ENCODE data around the gene FRMD8. TPM values are rescaled to one million over a fixed set of nuclear protein-coding genes. Genes with fewer than 3 reads are reported as not detected.
A peak's percentile ranks its signal among the peaks of the same experiment; 100 is the strongest.

Gene FRMD8
- total RNA-seq, 2 experiments from 2014 or later = 51.0 to 54.7 TPM

DNA sequence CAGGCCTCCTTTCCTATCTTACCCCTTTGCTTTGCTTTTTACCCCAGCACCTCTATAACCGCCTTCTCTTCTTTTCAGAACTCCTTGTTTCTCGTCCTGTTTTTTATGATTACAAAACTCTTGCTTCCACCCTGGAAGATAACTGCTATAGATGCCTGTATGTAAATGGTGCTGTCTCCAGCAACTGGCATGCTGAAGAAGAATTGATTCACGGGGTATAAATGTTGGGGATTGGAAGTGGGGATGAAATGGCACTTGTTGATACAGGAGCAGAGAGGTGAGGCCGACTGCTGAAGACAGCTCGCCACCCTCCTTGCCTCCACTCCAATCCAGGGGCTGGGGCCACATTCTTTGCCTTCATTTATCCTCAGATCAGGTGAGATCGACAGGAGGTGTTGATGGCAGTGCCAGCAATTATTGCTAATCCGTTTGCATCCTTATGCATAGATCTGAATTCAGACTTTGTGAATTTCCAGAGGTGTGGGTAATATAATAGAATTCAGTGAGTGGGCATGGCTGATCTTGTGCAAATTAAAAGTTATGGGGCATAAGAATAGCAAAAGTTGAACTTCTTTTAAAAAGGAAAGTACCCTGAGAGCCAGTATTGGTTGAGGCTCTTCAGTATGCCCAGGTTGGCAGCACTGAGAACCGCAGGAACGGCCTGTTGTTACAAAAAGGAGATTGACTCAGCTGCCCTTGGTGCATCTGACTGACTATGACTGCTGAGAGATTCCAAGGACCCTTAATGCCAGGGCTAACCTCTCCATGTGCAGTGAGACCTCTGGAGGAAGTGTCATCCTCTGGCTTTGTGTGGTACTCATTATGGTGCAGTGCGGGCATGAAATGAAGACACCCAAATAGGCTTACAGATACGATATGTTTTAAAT is 41.5 kb downstream of the FRMD8 start:
- Mint-ChIP-seq H3K4me3 (peak overlapping the region; percentile 87), H3K27ac (peak overlapping the region; percentile 100), H3K4me1 (ENCODE audit: low read depth) (peaks cover 66% of the 10 kb centered on the region), H3K27me3 (ENCODE audit: low read depth) (no peaks in the 10 kb centered on the region), H3K9me3 (ENCODE audit: insufficient read depth) (no peaks in the 10 kb centered on the region), H3K36me3 (ENCODE audit: low read depth) (peaks cover 76% of the 10 kb centered on the region)
- DNase-seq (no peak), ATAC-seq (peak; percentile 0)
- POLR2A ChIA-PET = interaction anchor here (3.1 to 19.6 kb wide), 4 partner anchors 8 to 74 kb away, joined by 11 to 4167 read pairs (median 182); partner anchors contain the start of genes FRMD8, MALAT1, NEAT1 and SLC25A45
- CTCF ChIA-PET = interaction anchor here (0.9 to 14.1 kb wide), 2 partner anchors 10 to 76 kb away, joined by 3 to 538 read pairs; partner anchors contain the start of gene MALAT1

DNA sequence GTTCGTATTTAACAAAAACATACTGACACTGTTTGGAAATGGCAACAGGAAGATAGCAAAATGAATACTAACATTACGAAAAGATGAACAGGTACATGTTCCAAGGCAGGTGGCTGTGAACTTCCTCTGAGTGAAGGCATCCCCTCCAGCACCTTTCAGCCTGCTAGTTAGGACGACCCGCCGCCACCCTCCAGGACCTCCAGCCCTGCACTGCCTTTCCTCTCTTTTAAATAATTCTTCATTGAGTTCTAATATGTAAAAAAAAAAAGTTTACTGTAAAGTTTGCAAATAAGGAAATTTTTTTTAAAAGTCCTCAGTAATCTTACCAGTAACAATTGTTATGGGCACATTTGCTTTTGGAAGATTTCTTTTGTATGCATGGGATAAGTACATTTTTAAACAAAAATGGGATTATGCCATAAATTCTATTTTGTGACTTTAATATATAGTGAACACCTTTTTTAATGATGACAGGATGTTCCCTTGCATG is 42.2 kb downstream of the FRMD8 start:
- peaks cover 70% of the 10 kb centered on the region for H3K4me1 Mint-ChIP-seq (ENCODE audit: low read depth)

DNA sequence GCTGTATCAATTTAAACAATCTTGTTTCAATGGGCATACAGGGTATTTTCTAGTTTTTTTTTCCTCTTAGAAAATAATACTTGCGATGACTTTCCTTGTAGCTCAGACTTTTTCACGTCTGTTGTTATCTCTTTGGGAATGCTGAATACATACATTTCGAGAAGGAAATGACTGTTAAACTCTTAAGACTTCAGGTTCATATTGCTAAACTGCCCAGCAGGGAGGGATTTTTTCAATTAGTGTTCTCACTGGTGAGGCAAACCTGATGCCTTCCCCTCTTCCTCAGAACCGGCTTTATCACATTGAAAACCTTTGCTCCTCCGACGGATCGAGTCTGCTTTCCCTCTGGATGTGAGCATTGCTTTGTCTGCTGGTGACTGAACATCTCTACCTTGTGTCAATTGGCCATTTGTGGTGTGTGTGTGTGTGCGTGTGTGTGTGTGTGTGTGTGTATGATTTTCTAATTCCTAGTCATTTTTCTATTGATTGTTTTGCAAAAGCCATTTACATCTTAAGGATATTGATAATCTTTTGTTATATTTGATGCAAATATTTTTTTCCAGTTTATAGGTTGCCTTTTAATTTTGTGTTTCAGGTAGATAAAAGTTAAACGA is 42.7 kb downstream of the FRMD8 start:
- Mint-ChIP-seq H3K4me1 (ENCODE audit: low read depth) (peaks cover 73% of the 10 kb centered on the region), H3K27ac (peak overlapping the region; percentile 100), H3K9me3 (ENCODE audit: insufficient read depth) (no peaks in the 10 kb centered on the region), H3K4me3 (peak overlapping the region; percentile 87), H3K27me3 (ENCODE audit: low read depth) (no peaks in the 10 kb centered on the region), H3K36me3 (ENCODE audit: low read depth) (peaks cover 70% of the 10 kb centered on the region)
- DNase-seq (no peak), ATAC-seq (no peak)
- ChIA-PET CTCF (interaction anchor here (0.9 to 2.0 kb wide), 4 partner anchors 12 to 69 kb away, joined by 3 to 29 read pairs (median 6); partner anchors contain the start of gene MALAT1), POLR2A (interaction anchor here (0.7 to 19.6 kb wide), 4 partner anchors 10 to 73 kb away, joined by 3 to 4167 read pairs (median 58); partner anchors contain the start of genes MALAT1 and NEAT1)

More for the DNA sequence above, 42.2 kb downstream of the FRMD8 start:
- ChIA-PET CTCF (interaction anchor here (0.9 to 2.0 kb wide), 2 partner anchors 11 to 43 kb away, joined by 3 to 6 read pairs; no protein-coding TSS in a partner anchor), POLR2A (interaction anchor here (0.7 to 19.6 kb wide), 3 partner anchors 9 to 73 kb away, joined by 4 to 4167 read pairs (median 112); partner anchors contain the start of genes MALAT1 and NEAT1)
- no peak for ATAC-seq
- H3K4me3 Mint-ChIP-seq = peak overlapping the region; percentile 87
- H3K36me3 Mint-ChIP-seq (ENCODE audit: low read depth) = peaks cover 73% of the 10 kb centered on the region
- no peaks in the 10 kb centered on the region for H3K27me3 Mint-ChIP-seq (ENCODE audit: low read depth)
- H3K27ac Mint-ChIP-seq = peak overlapping the region; percentile 100
- no peak for DNase-seq
- H3K9me3 Mint-ChIP-seq (ENCODE audit: insufficient read depth) = no peaks in the 10 kb centered on the region

DNA sequence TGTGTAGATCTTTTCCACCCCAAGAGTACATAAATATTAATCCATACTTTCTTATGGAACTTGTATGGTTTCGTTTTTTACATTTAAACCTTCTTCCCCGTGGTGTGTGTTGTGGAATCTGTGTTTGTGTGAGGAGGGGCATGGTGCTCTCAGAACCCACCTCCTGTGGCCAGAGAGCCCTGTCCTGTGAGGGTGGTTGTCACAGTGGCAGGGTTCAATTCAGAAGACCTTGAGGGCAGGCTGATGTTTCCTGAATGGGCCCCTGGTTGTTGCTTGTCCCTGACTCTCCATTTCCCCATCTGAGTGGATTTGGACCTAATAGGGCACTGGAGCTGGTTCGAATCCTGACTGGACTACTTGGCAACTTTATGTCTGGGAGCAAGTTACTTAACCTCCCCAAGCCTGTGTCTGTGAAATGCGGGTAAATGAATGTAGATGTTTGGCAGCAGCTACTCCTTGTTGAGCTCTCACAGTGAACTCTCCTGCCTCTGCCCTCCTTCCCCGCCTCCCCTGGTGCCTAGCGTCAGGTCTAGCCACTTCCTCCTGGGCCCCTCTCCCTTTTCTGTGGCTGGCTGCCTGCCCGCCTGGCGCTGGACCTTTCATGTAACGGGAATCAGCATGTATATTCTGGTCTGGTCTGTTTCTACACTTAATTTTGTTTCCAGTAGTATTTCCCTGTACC is 43.4 kb downstream of the FRMD8 start:
- Mint-ChIP-seq H3K4me3 (peak overlapping the region; percentile 87), H3K9me3 (ENCODE audit: insufficient read depth) (no peaks in the 10 kb centered on the region), H3K27ac (peak overlapping the region; percentile 100), H3K4me1 (ENCODE audit: low read depth) (peaks cover 80% of the 10 kb centered on the region), H3K36me3 (ENCODE audit: low read depth) (peaks cover 70% of the 10 kb centered on the region), H3K27me3 (ENCODE audit: low read depth) (no peaks in the 10 kb centered on the region)
- CTCF ChIA-PET = interaction anchor here (1.0 to 2.0 kb wide), 7 partner anchors 10 to 73 kb away, joined by 3 to 29 read pairs (median 6); partner anchors contain the start of gene MALAT1
- ATAC-seq (peak; percentile 12), DNase-seq (peak; percentile 70)
- POLR2A ChIA-PET = interaction anchor here (0.7 to 19.6 kb wide), 10 partner anchors 11 to 72 kb away, joined by 3 to 4167 read pairs (median 4); partner anchors contain the start of genes MALAT1 and NEAT1

DNA sequence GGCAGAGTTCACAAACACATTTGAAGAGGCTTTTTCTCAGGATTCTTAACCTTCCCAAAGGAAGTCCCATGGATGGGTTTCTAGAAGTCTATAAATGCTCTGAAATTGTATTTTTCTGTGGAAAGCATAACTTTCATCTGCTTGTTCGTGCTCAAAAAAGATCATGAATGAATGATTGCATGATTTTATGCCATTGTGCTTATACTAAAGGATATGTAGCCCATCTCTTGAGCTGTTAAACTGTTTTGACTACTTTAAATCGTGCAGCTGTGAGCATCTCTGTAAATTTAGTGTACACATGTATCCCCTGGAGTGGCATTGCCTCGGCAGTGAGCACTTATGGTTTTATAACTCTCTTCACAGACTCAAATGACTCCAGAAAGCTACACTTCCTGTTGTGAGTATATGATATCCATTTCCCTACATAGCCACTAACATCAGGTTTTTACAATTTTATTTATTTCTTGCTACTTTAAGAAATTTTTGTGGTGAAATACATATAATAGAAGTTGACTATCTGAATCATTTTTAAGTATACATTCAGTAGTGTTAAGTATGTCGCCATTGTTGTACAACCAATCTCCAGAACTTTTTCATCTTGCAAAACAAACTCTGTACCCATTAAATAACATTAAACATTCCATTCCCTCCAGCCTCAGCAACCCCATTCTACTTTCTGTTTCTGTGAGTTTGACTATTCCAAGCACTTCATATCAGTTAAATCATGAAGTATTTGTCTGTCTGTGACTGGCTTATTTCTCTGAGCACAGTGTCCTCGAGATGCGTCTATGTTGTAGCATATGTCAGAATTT is 44.2 kb downstream of the FRMD8 start:
- ATAC-seq (peak; percentile 5), DNase-seq (peak; percentile 55)
- Mint-ChIP-seq H3K36me3 (ENCODE audit: low read depth) (peaks cover 70% of the 10 kb centered on the region), H3K27ac (peak overlapping the region; percentile 100), H3K27me3 (ENCODE audit: low read depth) (no peaks in the 10 kb centered on the region), H3K4me1 (ENCODE audit: low read depth) (peaks cover 83% of the 10 kb centered on the region), H3K9me3 (ENCODE audit: insufficient read depth) (no peaks in the 10 kb centered on the region), H3K4me3 (peak overlapping the region; percentile 87)
- POLR2A ChIA-PET = interaction anchor here (0.6 to 19.6 kb wide), 10 partner anchors 11 to 71 kb away, joined by 3 to 4167 read pairs (median 4); partner anchors contain the start of genes MALAT1 and NEAT1
- CTCF ChIA-PET = interaction anchor here (1.0 to 2.0 kb wide), 7 partner anchors 10 to 72 kb away, joined by 3 to 29 read pairs (median 6); partner anchors contain the start of gene MALAT1

DNA sequence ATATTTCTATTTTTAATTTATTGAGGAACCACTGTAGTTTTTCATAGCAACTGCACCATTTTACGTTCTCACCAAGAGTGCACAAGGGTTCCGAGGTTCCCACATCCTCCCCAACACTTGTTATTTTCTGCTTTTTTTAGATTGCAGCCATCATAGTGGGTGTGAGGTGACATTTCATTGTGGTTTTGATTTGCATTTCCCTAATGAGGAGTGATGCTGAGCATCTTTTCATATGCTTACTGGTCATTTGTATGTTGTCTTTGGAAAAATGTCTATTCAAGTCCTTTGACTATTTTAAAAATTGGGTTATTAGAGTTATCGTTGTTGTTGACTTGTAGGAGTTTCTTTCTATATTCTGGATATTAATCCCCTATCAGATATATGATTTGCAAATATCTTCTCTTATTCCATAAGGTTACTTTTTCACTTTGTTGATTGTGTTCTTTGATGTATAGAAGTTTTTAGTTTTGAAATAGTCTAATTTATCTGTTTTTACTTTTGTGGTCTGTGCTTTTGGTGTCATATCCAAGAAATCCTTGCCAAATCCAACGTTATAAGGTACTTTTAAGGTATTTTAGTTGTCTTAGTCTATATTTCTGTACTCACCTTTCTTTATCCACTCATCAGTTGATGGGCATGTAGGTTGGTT is 45.1 kb downstream of the FRMD8 start:
- Mint-ChIP-seq H3K4me3 (peak overlapping the region; percentile 38), H3K27me3 (ENCODE audit: low read depth) (no peaks in the 10 kb centered on the region), H3K36me3 (ENCODE audit: low read depth) (peaks cover 68% of the 10 kb centered on the region), H3K4me1 (ENCODE audit: low read depth) (peaks cover 90% of the 10 kb centered on the region), H3K27ac (peak overlapping the region; percentile 65), H3K9me3 (ENCODE audit: insufficient read depth) (no peaks in the 10 kb centered on the region)
- no peak for ATAC-seq
- DNase-seq = peak; percentile 63
- ChIA-PET POLR2A (interaction anchor here (0.6 to 2.0 kb wide), 4 partner anchors 8 to 13 kb away, joined by 3 to 24 read pairs (median 3); partner anchors contain the start of gene NEAT1), CTCF (interaction anchor here (1.1 to 1.5 kb wide), 3 partner anchors 10 to 40 kb away, joined by 4 to 23 read pairs (median 6); no protein-coding TSS in a partner anchor)

DNA sequence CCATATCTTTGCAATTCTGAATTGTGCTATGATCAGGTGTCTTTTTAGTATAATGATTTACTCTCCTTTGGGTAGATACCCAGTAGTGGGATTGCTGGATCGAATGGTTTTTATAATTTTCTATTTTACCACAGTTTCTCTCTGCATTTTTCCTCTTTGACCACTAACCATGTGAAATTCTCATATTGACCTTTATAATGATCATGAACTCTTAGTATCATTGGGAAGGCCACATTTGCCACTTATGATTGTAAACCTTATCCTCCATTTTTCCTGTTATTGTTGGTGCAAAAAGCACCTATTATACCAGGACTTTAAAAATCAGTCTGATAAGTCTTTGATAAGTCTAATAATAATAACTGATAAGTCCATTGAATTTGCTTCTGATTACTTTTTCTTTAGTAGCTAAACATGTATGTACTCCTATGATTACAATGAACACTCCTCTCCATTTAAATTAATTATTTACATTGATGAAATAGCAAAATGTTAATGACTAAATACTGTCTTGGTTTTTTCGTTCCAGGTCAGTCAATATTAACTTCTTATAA is 45.7 kb downstream of the FRMD8 start:
- no peaks in the 10 kb centered on the region for H3K9me3 Mint-ChIP-seq (ENCODE audit: insufficient read depth)
- ChIA-PET CTCF (interaction anchor here (0.6 to 1.5 kb wide), 6 partner anchors 11 to 74 kb away, joined by 3 to 23 read pairs (median 4); no protein-coding TSS in a partner anchor), POLR2A (interaction anchor here (0.6 to 2.0 kb wide), 7 partner anchors 9 to 67 kb away, joined by 3 to 24 read pairs (median 3); partner anchors contain the start of genes MALAT1 and NEAT1)
- H3K4me1 Mint-ChIP-seq (ENCODE audit: low read depth) = peaks cover 86% of the 10 kb centered on the region
- H3K4me3 Mint-ChIP-seq = peak overlapping the region; percentile 38
- peak overlapping the region; percentile 65 for H3K27ac Mint-ChIP-seq
- ATAC-seq = no peak
- no peak for DNase-seq
- no peaks in the 10 kb centered on the region for H3K27me3 Mint-ChIP-seq (ENCODE audit: low read depth)
- peaks cover 63% of the 10 kb centered on the region for H3K36me3 Mint-ChIP-seq (ENCODE audit: low read depth)

DNA sequence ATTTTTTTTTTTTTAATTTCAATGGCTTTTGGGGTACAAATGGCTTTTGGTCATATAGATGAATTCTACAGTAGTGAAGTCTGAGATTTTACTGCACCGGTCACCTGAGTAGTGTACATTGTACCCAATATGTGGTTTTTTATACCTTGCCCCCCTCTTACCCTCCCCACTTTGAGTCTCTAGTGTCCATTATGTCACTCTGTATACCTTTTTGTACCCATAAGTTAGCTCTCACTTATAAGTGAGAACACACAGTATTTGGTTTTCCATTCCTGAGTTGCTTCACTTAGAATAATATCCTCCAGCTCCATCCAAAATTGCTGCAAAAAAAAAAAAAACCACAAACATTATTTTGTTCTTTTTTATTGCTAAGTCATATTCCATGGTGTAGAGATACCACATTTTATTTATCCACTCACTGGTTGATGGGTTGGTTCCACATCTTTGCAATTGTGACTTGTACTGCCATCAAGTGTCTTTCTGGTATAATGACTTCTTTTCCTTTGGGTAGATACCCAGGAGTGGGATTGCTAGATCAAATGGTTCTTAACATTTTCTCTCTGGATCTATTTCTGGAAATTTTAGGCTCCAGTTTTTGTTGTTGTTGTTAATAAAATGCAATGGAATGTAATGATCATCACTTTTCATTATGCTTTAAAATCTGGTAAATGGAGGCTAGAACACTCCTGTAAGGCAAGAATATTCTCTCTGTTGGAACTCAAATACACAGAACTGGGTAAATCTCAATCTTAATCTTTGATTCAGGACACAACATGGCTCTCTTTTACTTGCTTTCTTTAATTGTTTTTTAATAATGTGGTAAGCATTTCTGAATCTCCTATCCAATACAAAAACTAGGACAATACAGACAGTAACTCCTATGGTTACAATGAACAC is 46.5 kb downstream of the FRMD8 start:
- ChIA-PET POLR2A (interaction anchor here (0.7 to 2.0 kb wide), 7 partner anchors 9 to 66 kb away, joined by 3 to 24 read pairs (median 3); partner anchors contain the start of genes MALAT1 and NEAT1), CTCF (interaction anchor here (0.6 to 1.5 kb wide), 7 partner anchors 12 to 75 kb away, joined by 3 to 23 read pairs (median 4); no protein-coding TSS in a partner anchor)
- Mint-ChIP-seq H3K4me1 (ENCODE audit: low read depth) (peaks cover 82% of the 10 kb centered on the region), H3K27ac (peak overlapping the region; percentile 50), H3K36me3 (ENCODE audit: low read depth) (peaks cover 60% of the 10 kb centered on the region), H3K9me3 (ENCODE audit: insufficient read depth) (no peaks in the 10 kb centered on the region), H3K4me3 (no peak overlapping the region), H3K27me3 (ENCODE audit: low read depth) (no peaks in the 10 kb centered on the region)
- DNase-seq = no peak
- no peak for ATAC-seq

DNA sequence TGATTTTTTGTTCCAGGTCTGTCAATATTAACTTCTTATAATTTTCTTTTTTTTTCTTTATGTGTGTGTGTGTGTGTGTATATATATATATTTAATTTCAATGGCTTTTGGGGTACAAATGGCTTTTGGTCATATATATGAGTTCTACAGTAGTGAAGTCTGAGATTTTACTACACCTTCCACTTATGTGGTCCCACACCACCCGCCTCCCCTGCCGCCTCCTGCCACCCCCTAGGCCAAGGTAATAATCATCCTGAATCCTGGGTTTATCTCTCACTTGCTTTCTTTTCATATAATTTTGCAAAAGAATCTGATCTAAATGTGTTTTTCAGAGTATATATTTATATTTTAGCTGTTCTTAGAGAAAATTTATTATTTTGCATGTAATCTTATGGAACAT is 47.2 kb downstream of the FRMD8 start:
- Mint-ChIP-seq H3K9me3 (ENCODE audit: insufficient read depth) (no peaks in the 10 kb centered on the region), H3K27me3 (ENCODE audit: low read depth) (no peaks in the 10 kb centered on the region), H3K4me1 (ENCODE audit: low read depth) (peaks cover 80% of the 10 kb centered on the region), H3K27ac (no peak overlapping the region), H3K36me3 (ENCODE audit: low read depth) (peaks cover 59% of the 10 kb centered on the region), H3K4me3 (no peak overlapping the region)
- ChIA-PET CTCF (interaction anchor here (1.0 to 1.3 kb wide), 2 partner anchors 16 to 17 kb away, joined by 3 to 16 read pairs; no protein-coding TSS in a partner anchor), POLR2A (interaction anchor here (0.7 kb wide), 1 partner anchor 11 kb away, joined by 3 read pairs; the partner anchor contains the start of gene NEAT1)
- no peak for DNase-seq
- ATAC-seq = no peak
